Neural progenitor cell (in vitro differentiated cells): ENCODE results near the gene SPON1. TPM values are rescaled to one million over a fixed set of nuclear protein-coding genes. Genes with fewer than 3 reads are reported as not detected.

Experiments used
- DNase-seq: peaks from one replicate; pipeline ENCODE4 v3.0.0-alpha.2; 2016; ENCODE audit warnings: low spot score
- H2AFZ ChIP-seq: fragments of 200-600 bp; sonication (generic); replicated peaks from 2 replicates; pipeline ENCODE4 v1.6.1; 2016; ENCODE audit warnings: antibody characterized with exemption
- H3F3A ChIP-seq: fragments of 200-600 bp; sonication (generic); 2 replicates; pipeline ENCODE4 v1.6.1; 2016; ENCODE audit warnings: antibody characterized with exemption, low read depth
- H3K27ac ChIP-seq: fragments of 200-600 bp; sonication (generic); 2 replicates; pipeline ENCODE4 v1.5.1; 2016; ENCODE audit warnings: mild to moderate bottlenecking
- H3K27me3 ChIP-seq: fragments of 200-600 bp; sonication (generic); 2 replicates; pipeline ENCODE4 v1.6.1; 2016; ENCODE audit warnings: mild to moderate bottlenecking, moderate library complexity
- H3K36me3 ChIP-seq: fragments of 200-600 bp; sonication (generic); 2 replicates; pipeline ENCODE4 v1.5.1; 2016
- H3K4me1 ChIP-seq: fragments of 200-600 bp; sonication (generic); 2 replicates; pipeline ENCODE4 v1.6.1; 2016; ENCODE audit warnings: mixed run types
- H3K4me2 ChIP-seq: fragments of 200-600 bp; sonication (generic); 2 replicates; pipeline ENCODE4 v1.6.1; 2016
- H3K4me3 ChIP-seq: fragments of 200-600 bp; sonication (generic); 2 replicates; pipeline ENCODE4 v1.5.1; 2016
- H3K79me2 ChIP-seq: fragments of 200-600 bp; sonication (generic); 2 replicates; pipeline ENCODE4 v1.6.1; 2016; ENCODE audit warnings: low read depth
- H3K9ac ChIP-seq: fragments of 200-600 bp; sonication (generic); 2 replicates; pipeline ENCODE4 v1.6.1; 2016
- H3K9me3 ChIP-seq: fragments of 200-600 bp; sonication (generic); 2 replicates; pipeline ENCODE4 v1.5.1; 2016; ENCODE audit warnings: low read depth
- H4K20me1 ChIP-seq: fragments of 200-600 bp; sonication (generic); 2 replicates; pipeline ENCODE4 v1.6.1; 2016; ENCODE audit warnings: low read depth
- H3K27ac Mint-ChIP-seq: 3 replicates; pipeline ENCODE4 v1.8.0; 2021; ENCODE audit warnings: mixed read lengths
- H3K27me3 Mint-ChIP-seq: 2 replicates; pipeline ENCODE4 v1.8.0; 2022; ENCODE audit warnings: low read depth, mild to moderate bottlenecking, inconsistent platforms, moderate library complexity, mixed read lengths; ENCODE audit not compliant: insufficient read depth
- H3K36me3 Mint-ChIP-seq: 3 replicates; pipeline ENCODE4 v1.8.0; 2021; ENCODE audit warnings: mixed read lengths
- H3K4me1 Mint-ChIP-seq: 3 replicates; pipeline ENCODE4 v1.8.0; 2021; ENCODE audit warnings: mixed read lengths
- H3K4me3 Mint-ChIP-seq: 3 replicates; pipeline ENCODE4 v1.8.0; 2021; ENCODE audit warnings: mild to moderate bottlenecking, moderate library complexity, mixed read lengths
- H3K9me3 Mint-ChIP-seq: 3 replicates; pipeline ENCODE4 v1.8.0; 2020; ENCODE audit warnings: mixed read lengths
- CTCF ChIP-seq: fragments of 200-600 bp; sonication (generic); IDR thresholded peaks from 2 replicates; pipeline ENCODE4 v1.5.1; 2017; ENCODE audit warnings: antibody characterized with exemption, mild to moderate bottlenecking
- EZH2 ChIP-seq: fragments of 200-600 bp; sonication (generic); IDR thresholded peaks from 2 replicates; pipeline ENCODE4 v1.6.1; 2017; ENCODE audit warnings: antibody characterized with exemption, mild to moderate bottlenecking, moderate library complexity
- EZH2phosphoT487 ChIP-seq: fragments of 200-600 bp; sonication (generic); IDR thresholded peaks from 2 replicates; pipeline ENCODE4 v1.6.1; 2017; ENCODE audit warnings: antibody characterized with exemption
- total RNA-seq: library from RNA; depleted of rRNA; stranded (reverse); fragments of >200 nt; gene quantifications from 2 replicates; pipeline ENCODE4 v1.2.3, GENCODE V29; 2015; ENCODE audit warnings: low replicate concordance

Gene SPON1
- total RNA-seq, 1 donor from 2014 or later: 35.4 TPM

GRCh38 chr11:14300661-14301304 is 338.3 kb downstream of the SPON1 start:
- peaks cover 4% of the 10 kb centered on the region for H3F3A ChIP-seq
- peak; percentile 75 for DNase-seq
- H3K4me1 Mint-ChIP-seq: no peaks in the 10 kb centered on the region
- H4K20me1 ChIP-seq: peaks cover 35% of the 10 kb centered on the region
- H3K4me3 ChIP-seq: no peak overlapping the region
- H3K79me2 ChIP-seq: peaks cover 100% of the 10 kb centered on the region
- H2AFZ ChIP-seq: no peak overlapping the region
- TF ChIP-seq CTCF: peak; percentile 73
- no peak for TF ChIP-seq EZH2
- TF ChIP-seq EZH2phosphoT487: no peak
- no peak overlapping the region for H3K4me3 Mint-ChIP-seq
- no peaks in the 10 kb centered on the region for H3K36me3 ChIP-seq
- H3K27me3 Mint-ChIP-seq: no peaks in the 10 kb centered on the region
- peaks cover 2% of the 10 kb centered on the region for H3K36me3 Mint-ChIP-seq
- no peaks in the 10 kb centered on the region for H3K27me3 ChIP-seq
- no peak overlapping the region for H3K9ac ChIP-seq
- H3K9me3 Mint-ChIP-seq: no peaks in the 10 kb centered on the region
- peaks cover 12% of the 10 kb centered on the region for H3K4me1 ChIP-seq
- no peaks in the 10 kb centered on the region for H3K9me3 ChIP-seq
- H3K27ac ChIP-seq: no peak overlapping the region
- H3K27ac Mint-ChIP-seq: no peak overlapping the region
- no peak overlapping the region for H3K4me2 ChIP-seq

GRCh38 chr11:14304601-14305000 is 342.1 kb downstream of the SPON1 start:
- no peaks in the 10 kb centered on the region for H3K9me3 Mint-ChIP-seq
- Histone ChIP-seq H3K4me3 (no peak overlapping the region), H3K36me3 (no peaks in the 10 kb centered on the region), H4K20me1 (peaks cover 40% of the 10 kb centered on the region), H3K4me1 (peaks cover 19% of the 10 kb centered on the region), H3K27ac (no peak overlapping the region), H2AFZ (no peak overlapping the region), H3K27me3 (no peaks in the 10 kb centered on the region), H3K9me3 (no peaks in the 10 kb centered on the region), H3K4me2 (peak overlapping the region; percentile 37), H3K9ac (no peak overlapping the region), H3F3A (peaks cover 4% of the 10 kb centered on the region), H3K79me2 (peaks cover 99% of the 10 kb centered on the region)
- peak; percentile 36 for DNase-seq
- TF ChIP-seq EZH2phosphoT487: no peak
- no peak for TF ChIP-seq CTCF
- no peak for TF ChIP-seq EZH2
- no peak overlapping the region for H3K4me3 Mint-ChIP-seq
- no peaks in the 10 kb centered on the region for H3K4me1 Mint-ChIP-seq
- H3K27ac Mint-ChIP-seq: no peak overlapping the region
- no peaks in the 10 kb centered on the region for H3K27me3 Mint-ChIP-seq
- no peaks in the 10 kb centered on the region for H3K36me3 Mint-ChIP-seq

- H3K9me3 ChIP-seq: no peaks in the 10 kb centered on the region
- peaks cover 26% of the 10 kb centered on the region for H3K4me1 ChIP-seq
- Mint-ChIP-seq H3K4me1 (no peaks in the 10 kb centered on the region), H3K36me3 (no peaks in the 10 kb centered on the region), H3K9me3 (no peaks in the 10 kb centered on the region), H3K27me3 (no peaks in the 10 kb centered on the region), H3K27ac (no peak overlapping the region), H3K4me3 (no peak overlapping the region)
- H3K79me2 ChIP-seq: peaks cover 99% of the 10 kb centered on the region
- H2AFZ ChIP-seq: no peak overlapping the region
- no peak for DNase-seq
- no peak overlapping the region for H3K27ac ChIP-seq
- TF ChIP-seq EZH2phosphoT487: no peak
- no peak for TF ChIP-seq CTCF
- TF ChIP-seq EZH2: no peak
- no peak overlapping the region for H3K4me3 ChIP-seq
- peaks cover 4% of the 10 kb centered on the region for H3F3A ChIP-seq
- no peak overlapping the region for H3K9ac ChIP-seq
- peaks cover 40% of the 10 kb centered on the region for H4K20me1 ChIP-seq
- H3K36me3 ChIP-seq: no peaks in the 10 kb centered on the region
- no peaks in the 10 kb centered on the region for H3K27me3 ChIP-seq
- H3K4me2 ChIP-seq: no peak overlapping the region
Measured at GRCh38 chr11:14305649-14306048, 343.1 kb downstream of the SPON1 start.
